CD8-positive, alpha-beta memory T cell (primary cell): ENCODE results near the gene ETS1. TPM values are rescaled to one million over a fixed set of nuclear protein-coding genes. Genes with fewer than 3 reads are reported as not detected.

Experiments
- CTCF ChIA-PET: fragments of 350-600 bp; sonication (Branson Sonifier 250); formaldehyde crosslinking; loops from one replicate; lab custom pipeline; 2021; ENCODE audit warnings: antibody characterized with exemption; lab: Charles Lee
- POLR2A ChIA-PET: fragments of 350-600 bp; sonication (Branson Sonifier 250); formaldehyde crosslinking; loops from one replicate; lab custom pipeline; 2021; ENCODE audit warnings: antibody characterized with exemption; lab: Charles Lee
- DNase-seq, 5 donors: peaks; one replicate each; pipeline versions ENCODE4 v3.0.0 to v3.0.0-alpha.2; 2020 to 2022; ENCODE audit warnings: mixed read lengths in 1 of 5
- H3K27ac ChIP-seq: one replicate; pipeline ENCODE4 v1.7.0; 2013; ENCODE audit warnings: low read depth, mild to moderate bottlenecking, low read length, moderate library complexity
- H3K27me3 ChIP-seq: 2 replicates; pipeline ENCODE4 v1.7.0; 2013; ENCODE audit warnings: low read length, mild to moderate bottlenecking; ENCODE audit not compliant: insufficient read depth, poor library complexity, severe bottlenecking
- H3K36me3 ChIP-seq: 2 replicates; pipeline ENCODE4 v1.7.0; 2013; ENCODE audit warnings: mild to moderate bottlenecking, low read length, moderate library complexity; ENCODE audit not compliant: insufficient read depth
- H3K4me1 ChIP-seq: 2 replicates; pipeline ENCODE4 v1.7.0; 2013; ENCODE audit warnings: mild to moderate bottlenecking, low read length, moderate library complexity; ENCODE audit not compliant: insufficient read depth
- H3K4me3 ChIP-seq: 2 replicates; pipeline ENCODE4 v1.7.0; 2013; ENCODE audit warnings: mild to moderate bottlenecking, low read length
- H3K9me3 ChIP-seq: 2 replicates; pipeline ENCODE4 v1.7.0; 2013; ENCODE audit warnings: mild to moderate bottlenecking, low read length
- H3K27ac Mint-ChIP-seq, 8 donors: one replicate each; pipeline ENCODE4 v1.8.0; 2020 to 2021; ENCODE audit warnings: mixed read lengths in 8 of 8, mild to moderate bottlenecking in 6 of 8, inconsistent platforms in 3 of 8, moderate library complexity in 3 of 8
- H3K27me3 Mint-ChIP-seq, 2 donors: one replicate each; pipeline ENCODE4 v1.8.0; 2020 to 2021; ENCODE audit warnings: mixed read lengths in 2 of 2, mild to moderate bottlenecking in 1 of 2, moderate library complexity in 1 of 2
- H3K36me3 Mint-ChIP-seq, 3 donors: one replicate each; pipeline ENCODE4 v1.8.0; 2020 to 2021; ENCODE audit warnings: mixed read lengths in 3 of 3, inconsistent platforms in 1 of 3, mild to moderate bottlenecking in 1 of 3
- H3K4me1 Mint-ChIP-seq, 3 donors: one replicate each; pipeline ENCODE4 v1.8.0; 2020 to 2021; ENCODE audit warnings: mixed read lengths in 3 of 3, inconsistent platforms in 1 of 3, mild to moderate bottlenecking in 1 of 3
- H3K4me3 Mint-ChIP-seq, 7 donors: one replicate each; pipeline ENCODE4 v1.8.0; 2020 to 2021; ENCODE audit warnings: mixed read lengths in 7 of 7, mild to moderate bottlenecking in 6 of 7, moderate library complexity in 4 of 7, inconsistent platforms in 2 of 7
- H3K9me3 Mint-ChIP-seq, 5 donors: one replicate each; pipeline ENCODE4 v1.8.0; 2020 to 2022; ENCODE audit warnings: mixed read lengths in 5 of 5, mild to moderate bottlenecking in 3 of 5, moderate library complexity in 2 of 5, inconsistent platforms in 1 of 5
- polyA plus RNA-seq: library from polyadenylated mRNA; unstranded; fragments of 300-500 nt; fragmentation: Illumina TruSeq; gene quantifications from one replicate; pipeline ENCODE4 v1.2.3, GENCODE V29; 2021
- total RNA-seq, 2 experiments: library from RNA; stranded (reverse); gene quantifications; one replicate each; pipeline ENCODE4 v1.2.3, GENCODE V29; 2021

ETS1 gene
- total and polyA plus RNA-seq, 3 experiments from 2014 or later, result 386 to 411 (median 405) TPM

- H3K27me3 ChIP-seq, result no peaks in the 10 kb centered on the region
- peaks cover 0 to 2% of the 10 kb centered on the region in 2 donors for H3K27me3 Mint-ChIP-seq
- no peaks in the 10 kb centered on the region for H3K9me3 ChIP-seq
- CTCF ChIA-PET, result interaction anchor here (0.7 to 1.8 kb wide), 7 partner anchors 14 to 133 kb away, joined by 3 to 6 read pairs (median 3); no protein-coding TSS in a partner anchor
- POLR2A ChIA-PET, result interaction anchor here (0.7 to 1.8 kb wide), 4 partner anchors 11 to 132 kb away, joined by 3 to 4 read pairs (median 4); no protein-coding TSS in a partner anchor
- H3K36me3 ChIP-seq, result no peaks in the 10 kb centered on the region
- peak overlapping the region; percentile 38 to 82 (median 62) for H3K4me3 Mint-ChIP-seq
- peaks cover 0 to 1% (median 0%) of the 10 kb centered on the region in 3 donors for H3K36me3 Mint-ChIP-seq
- no peak overlapping the region for H3K27ac ChIP-seq
- no peaks in the 10 kb centered on the region for H3K9me3 Mint-ChIP-seq
- peak; percentile 75 to 91 (median 87) for DNase-seq
- no peak overlapping the region for H3K4me3 ChIP-seq
- H3K4me1 Mint-ChIP-seq, result peaks cover 32 to 43% (median 41%) of the 10 kb centered on the region in 3 donors
- peak overlapping the region; percentile 79 to 99 (median 94) for H3K27ac Mint-ChIP-seq
- peaks cover 34% of the 10 kb centered on the region for H3K4me1 ChIP-seq
Observed at GRCh38 chr11:128422576-128423370, 164.6 kb downstream of the ETS1 start.

GRCh38 chr11:128421577-128422330 is 165.6 kb downstream of the ETS1 start:
- Mint-ChIP-seq H3K36me3 (peaks cover 0 to 1% (median 0%) of the 10 kb centered on the region in 3 donors), H3K4me3 (peak overlapping the region in 1 of 7 donors; percentile 56), H3K9me3 (no peaks in the 10 kb centered on the region), H3K4me1 (peaks cover 32 to 49% (median 48%) of the 10 kb centered on the region in 3 donors), H3K27me3 (peaks cover 0 to 2% of the 10 kb centered on the region in 2 donors), H3K27ac (peak overlapping the region; percentile 32 to 99 (median 94))
- ChIA-PET CTCF (interaction anchor here (0.9 to 1.8 kb wide), 5 partner anchors 14 to 210 kb away, joined by 3 to 6 read pairs (median 4); no protein-coding TSS in a partner anchor), POLR2A (interaction anchor here (0.7 to 1.8 kb wide), 2 partner anchors 31 to 131 kb away, joined by 4 read pairs; no protein-coding TSS in a partner anchor)
- Histone ChIP-seq H3K4me1 (peaks cover 37% of the 10 kb centered on the region), H3K4me3 (no peak overlapping the region), H3K36me3 (no peaks in the 10 kb centered on the region), H3K9me3 (no peaks in the 10 kb centered on the region), H3K27me3 (no peaks in the 10 kb centered on the region), H3K27ac (no peak overlapping the region)
- DNase-seq, result no peak

- POLR2A ChIA-PET, result interaction anchor here (1.8 kb wide), 1 partner anchor 31 kb away, joined by 4 read pairs; no protein-coding TSS in a partner anchor
- Mint-ChIP-seq H3K27ac (peak overlapping the region in 7 of 8 donors; percentile 4 to 98 (median 58)), H3K27me3 (peaks cover 0 to 2% of the 10 kb centered on the region in 2 donors), H3K36me3 (peaks cover 0 to 1% (median 0%) of the 10 kb centered on the region in 3 donors), H3K9me3 (no peaks in the 10 kb centered on the region), H3K4me3 (no peak overlapping the region), H3K4me1 (peaks cover 30 to 49% (median 48%) of the 10 kb centered on the region in 3 donors)
- DNase-seq, result no peak
- H3K4me3 ChIP-seq, result no peak overlapping the region
- no peaks in the 10 kb centered on the region for H3K9me3 ChIP-seq
- H3K36me3 ChIP-seq, result no peaks in the 10 kb centered on the region
- H3K27ac ChIP-seq, result no peak overlapping the region
- CTCF ChIA-PET, result interaction anchor here (1.4 kb wide), 1 partner anchor 211 kb away, joined by 4 read pairs; no protein-coding TSS in a partner anchor
- peaks cover 37% of the 10 kb centered on the region for H3K4me1 ChIP-seq
- no peaks in the 10 kb centered on the region for H3K27me3 ChIP-seq
Observed at GRCh38 chr11:128420951-128421350, 166.4 kb downstream of the ETS1 start.

DNA sequence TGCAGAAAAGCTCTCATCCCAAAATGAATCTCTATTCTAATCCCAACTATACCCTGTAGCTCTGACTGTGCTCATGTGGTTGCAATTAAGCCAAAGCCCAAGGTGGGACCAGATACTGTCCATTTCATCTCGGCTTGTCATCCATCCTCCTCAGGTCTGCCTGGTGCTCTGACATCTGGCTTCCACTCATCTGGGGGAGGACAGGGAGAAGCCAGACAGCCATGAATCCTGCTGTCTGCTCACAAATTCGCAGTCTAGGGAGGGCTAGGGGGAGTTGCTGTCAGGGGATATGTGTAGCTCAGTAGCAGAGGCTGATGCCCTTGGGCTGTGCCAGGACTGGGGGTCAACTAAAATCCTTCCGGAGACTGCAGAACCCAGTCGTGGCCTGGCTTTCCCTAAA is 167.1 kb downstream of the ETS1 start:
- Histone ChIP-seq H3K27me3 (no peaks in the 10 kb centered on the region), H3K4me1 (peaks cover 37% of the 10 kb centered on the region)
- POLR2A ChIA-PET, result no interaction called here

DNA sequence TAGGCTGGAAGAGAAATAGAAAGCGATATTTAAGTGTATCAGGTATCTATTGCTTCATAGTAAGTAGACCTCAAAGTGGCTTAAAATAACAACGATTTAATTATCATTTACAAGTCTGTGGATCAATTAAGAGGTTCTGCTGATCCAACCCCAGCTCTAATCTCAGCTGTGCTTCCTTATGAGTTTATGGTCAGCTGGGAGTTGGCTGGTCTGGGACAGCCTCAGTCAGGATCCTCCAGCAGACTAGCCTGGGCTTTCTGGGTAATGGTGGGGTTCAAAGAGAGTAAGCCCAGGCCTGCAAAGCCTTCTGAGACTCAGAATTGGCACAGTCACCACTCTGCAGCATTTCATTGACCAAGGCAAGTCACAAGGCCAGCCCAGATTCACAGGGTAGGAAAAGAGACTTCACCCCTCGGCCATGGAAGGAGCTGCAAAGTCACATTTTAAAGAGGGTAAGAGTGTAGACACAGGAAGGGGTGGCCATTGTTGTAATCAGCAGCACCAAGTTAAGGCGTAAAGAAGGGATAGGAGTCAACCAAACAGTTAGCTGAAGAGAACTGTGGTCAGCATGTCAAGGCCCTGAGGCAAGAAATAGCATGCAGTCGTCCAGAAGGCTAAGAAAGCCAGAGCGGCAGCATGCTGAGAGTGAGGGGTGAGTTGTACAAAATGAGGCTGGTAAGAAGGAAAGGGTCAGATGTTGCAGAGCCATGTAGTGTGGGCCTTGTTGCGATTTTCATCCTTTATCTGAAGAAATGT is 168.2 kb downstream of the ETS1 start:
- peak overlapping the region in 5 of 8 donors; percentile 2 to 78 (median 24) for H3K27ac Mint-ChIP-seq
- CTCF ChIA-PET, result interaction anchor here (1.3 kb wide), 1 partner anchor 16 kb away, joined by 5 read pairs; no protein-coding TSS in a partner anchor
- H3K36me3 Mint-ChIP-seq, result peaks cover 0 to 1% (median 0%) of the 10 kb centered on the region in 3 donors
- Histone ChIP-seq H3K9me3 (no peaks in the 10 kb centered on the region), H3K36me3 (no peaks in the 10 kb centered on the region), H3K27me3 (no peaks in the 10 kb centered on the region), H3K27ac (no peak overlapping the region), H3K4me3 (no peak overlapping the region), H3K4me1 (peaks cover 33% of the 10 kb centered on the region)
- no peak overlapping the region for H3K4me3 Mint-ChIP-seq
- no peaks in the 10 kb centered on the region for H3K9me3 Mint-ChIP-seq
- peaks cover 33 to 56% (median 53%) of the 10 kb centered on the region in 3 donors for H3K4me1 Mint-ChIP-seq
- no peak for DNase-seq
- H3K27me3 Mint-ChIP-seq, result no peaks in the 10 kb centered on the region
- POLR2A ChIA-PET, result interaction anchor here (0.5 kb wide), 1 partner anchor 38 kb away, joined by 3 read pairs; no protein-coding TSS in a partner anchor

More for the DNA sequence above, 167.1 kb downstream of the ETS1 start:
- H3K27ac Mint-ChIP-seq, result peak overlapping the region in 5 of 8 donors; percentile 22 to 98 (median 40)
- H3K36me3 Mint-ChIP-seq, result peaks cover 0 to 1% (median 0%) of the 10 kb centered on the region in 3 donors
- H3K27me3 Mint-ChIP-seq, result no peaks in the 10 kb centered on the region
- Histone ChIP-seq H3K36me3 (no peaks in the 10 kb centered on the region), H3K27ac (no peak overlapping the region), H3K4me3 (no peak overlapping the region), H3K9me3 (no peaks in the 10 kb centered on the region)
- no peak for DNase-seq
- CTCF ChIA-PET, result interaction anchor here (0.7 to 1.4 kb wide), 2 partner anchors 8 to 212 kb away, joined by 3 to 4 read pairs; no protein-coding TSS in a partner anchor
- H3K4me3 Mint-ChIP-seq, result no peak overlapping the region
- peaks cover 33 to 55% (median 54%) of the 10 kb centered on the region in 3 donors for H3K4me1 Mint-ChIP-seq
- H3K9me3 Mint-ChIP-seq, result no peaks in the 10 kb centered on the region

GRCh38 chr11:128417607-128418324 is 169.6 kb downstream of the ETS1 start:
- Histone ChIP-seq H3K36me3 (no peaks in the 10 kb centered on the region), H3K4me3 (no peak overlapping the region), H3K4me1 (peaks cover 31% of the 10 kb centered on the region), H3K27ac (no peak overlapping the region), H3K27me3 (no peaks in the 10 kb centered on the region), H3K9me3 (no peaks in the 10 kb centered on the region)
- peaks cover 0 to 1% (median 0%) of the 10 kb centered on the region in 3 donors for H3K36me3 Mint-ChIP-seq
- POLR2A ChIA-PET, result no interaction called here
- DNase-seq, result peak in 1 of 5 donors; percentile 41
- no peaks in the 10 kb centered on the region for H3K27me3 Mint-ChIP-seq
- H3K27ac Mint-ChIP-seq, result no peak overlapping the region
- CTCF ChIA-PET, result interaction anchor here (1.3 kb wide), 1 partner anchor 15 kb away, joined by 5 read pairs; no protein-coding TSS in a partner anchor
- H3K4me1 Mint-ChIP-seq, result peaks cover 25 to 51% (median 46%) of the 10 kb centered on the region in 3 donors
- no peak overlapping the region for H3K4me3 Mint-ChIP-seq
- H3K9me3 Mint-ChIP-seq, result no peaks in the 10 kb centered on the region
